GM23248 (cell line): ENCODE results near the gene EMC9. TPM values are rescaled to one million over a fixed set of nuclear protein-coding genes. Genes with fewer than 3 reads are reported as not detected.

Source experiments
- DNase-seq: peaks from one replicate; pipeline ENCODE4 v3.0.0-alpha.2; 2015
- H2AFZ ChIP-seq: fragments of 200-600 bp; sonication (generic); 2 replicates; pipeline ENCODE4 v1.6.1; 2016; ENCODE audit warnings: antibody characterized with exemption
- H3F3A ChIP-seq: fragments of 200-600 bp; sonication (generic); 2 replicates; pipeline ENCODE4 v1.6.1; 2016; ENCODE audit warnings: mild to moderate bottlenecking, antibody characterized with exemption, mixed run types; ENCODE audit not compliant: insufficient read depth
- H3K27ac ChIP-seq: fragments of 200-600 bp; sonication (generic); 2 replicates; pipeline ENCODE4 v1.5.1; 2016; ENCODE audit warnings: mild to moderate bottlenecking
- H3K27me3 ChIP-seq: fragments of 200-600 bp; sonication (generic); replicated peaks from 2 replicates; pipeline ENCODE4 v1.6.1; 2016; ENCODE audit warnings: mild to moderate bottlenecking; ENCODE audit not compliant: insufficient read depth
- H3K36me3 ChIP-seq: fragments of 200-600 bp; sonication (generic); 2 replicates; pipeline ENCODE4 v1.6.1; 2016; ENCODE audit warnings: low read depth, mild to moderate bottlenecking
- H3K4me1 ChIP-seq: fragments of 200-600 bp; sonication (generic); 2 replicates; pipeline ENCODE4 v1.6.1; 2016; ENCODE audit warnings: mild to moderate bottlenecking; ENCODE audit not compliant: insufficient read depth
- H3K4me2 ChIP-seq: fragments of 200-600 bp; sonication (generic); one replicate; pipeline ENCODE4 v1.6.1; 2016; ENCODE audit warnings: mild to moderate bottlenecking; ENCODE audit not compliant: unreplicated experiment
- H3K4me3 ChIP-seq: fragments of 200-600 bp; sonication (generic); 2 replicates; pipeline ENCODE4 v1.5.1; 2016; ENCODE audit warnings: mild to moderate bottlenecking
- H3K79me2 ChIP-seq: fragments of 200-600 bp; sonication (generic); 2 replicates; pipeline ENCODE4 v1.6.1; 2016; ENCODE audit warnings: mild to moderate bottlenecking; ENCODE audit not compliant: insufficient read depth
- H3K9ac ChIP-seq: fragments of 200-600 bp; sonication (generic); 2 replicates; pipeline ENCODE4 v1.6.1; 2016; ENCODE audit warnings: mild to moderate bottlenecking
- H3K9me2 ChIP-seq: fragments of 200-600 bp; sonication (generic); 2 replicates; pipeline ENCODE4 v1.6.1; 2016; ENCODE audit warnings: mixed run types, mild to moderate bottlenecking, moderate library complexity; ENCODE audit not compliant: insufficient read depth
- H3K9me3 ChIP-seq: fragments of 200-600 bp; sonication (generic); one replicate; pipeline ENCODE4 v1.6.1; 2017; ENCODE audit warnings: low read depth
- H4K20me1 ChIP-seq: fragments of 200-600 bp; sonication (generic); 2 replicates; pipeline ENCODE4 v1.6.0; 2016; ENCODE audit not compliant: insufficient read depth
- EZH2 ChIP-seq: fragments of 200-600 bp; sonication (generic); IDR thresholded peaks from 2 replicates; pipeline ENCODE4 v1.6.1; 2018; ENCODE audit warnings: antibody characterized with exemption, mild to moderate bottlenecking; ENCODE audit not compliant: insufficient read depth, poor library complexity, severe bottlenecking
- EZH2phosphoT487 ChIP-seq: fragments of 200-600 bp; sonication (generic); IDR thresholded peaks from 2 replicates; pipeline ENCODE4 v1.6.1; 2018; ENCODE audit warnings: antibody characterized with exemption, moderate library complexity, mild to moderate bottlenecking, low read depth; ENCODE audit not compliant: insufficient read depth
- WGBS, 2 experiments: methylation state at CpG; one replicate each; pipeline ENCODE4 v1.1.6; 2015 to 2017; ENCODE audit warnings: low lambda C conversion rate in 2 of 2, low coverage in 1 of 2; ENCODE audit errors: missing lambda C conversion rate in 2 of 2; 5-methylcytosine and 5-hydroxymethylcytosine counted together
- in situ Hi-C: fragments of 300-500 bp; cut with MboI; formaldehyde crosslinking; loops from 2 replicates; pipeline ENCODE4 v1.15.0; 2020
- polyA plus RNA-seq: library from polyadenylated mRNA; unstranded; fragments of >200 nt; fragmentation: Nextera tagmentation; extraction: Ambion mirVana; gene quantifications from 2 replicates; pipeline ENCODE4 v1.2.1, GENCODE V29; 2016
- total RNA-seq: library from RNA; depleted of rRNA; stranded (reverse); fragments of >200 nt; shearing (Covaris generic); gene quantifications from 2 replicates; pipeline ENCODE4 v1.2.3, GENCODE V29; 2014

EMC9 gene
- total and polyA plus RNA-seq, 2 experiments from 2014 or later: 22.9 to 27.4 TPM

DNA sequence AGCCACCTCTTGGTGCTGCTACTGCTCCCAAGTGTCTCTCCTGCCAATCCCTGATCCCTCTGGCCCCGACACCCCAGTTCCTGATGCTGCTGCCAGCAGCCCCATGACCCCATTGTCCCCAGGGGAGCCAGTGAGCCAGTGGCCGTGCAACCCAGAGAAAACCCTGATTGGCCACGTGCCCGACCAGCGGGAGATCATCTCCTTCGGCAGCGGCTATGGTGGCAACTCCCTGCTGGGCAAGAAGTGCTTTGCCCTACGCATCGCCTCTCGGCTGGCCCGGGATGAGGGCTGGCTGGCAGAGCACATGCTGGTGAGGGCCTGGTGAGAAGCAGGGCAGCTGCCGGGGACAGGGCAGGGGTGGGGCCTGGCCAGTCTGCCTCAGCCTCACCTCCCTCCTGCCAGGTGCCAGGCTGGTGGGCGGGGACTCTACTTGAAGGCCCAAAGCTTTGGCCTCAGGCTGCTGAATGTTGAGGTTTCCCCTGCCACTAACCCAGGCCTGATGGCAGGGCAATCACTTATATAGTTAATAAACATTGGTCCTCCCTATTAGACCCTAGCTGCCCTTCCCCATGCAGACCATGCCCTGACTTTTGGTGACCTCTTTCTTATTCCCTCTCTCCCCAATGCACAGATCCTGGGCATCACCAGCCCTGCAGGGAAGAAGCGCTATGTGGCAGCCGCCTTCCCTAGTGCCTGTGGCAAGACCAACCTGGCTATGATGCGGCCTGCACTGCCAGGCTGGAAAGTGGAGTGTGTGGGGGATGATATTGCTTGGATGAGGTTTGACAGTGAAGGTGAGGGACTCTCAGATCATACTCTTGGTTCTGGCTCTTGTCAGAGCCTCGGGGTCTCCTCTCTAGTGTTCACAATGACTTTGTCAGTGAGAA lies 42.2 kb downstream of the EMC9 start:
- Histone ChIP-seq H3K4me1 (peaks cover 7% of the 10 kb centered on the region), H4K20me1 (no peaks in the 10 kb centered on the region), H3F3A (peaks cover 11% of the 10 kb centered on the region), H3K4me2 (no peak overlapping the region), H3K4me3 (no peak overlapping the region), H3K27ac (no peak overlapping the region), H3K36me3 (peaks cover 55% of the 10 kb centered on the region; the same call in 1 of the 2 replicates), H3K9me3 (no peaks in the 10 kb centered on the region), H3K79me2 (peaks cover 30% of the 10 kb centered on the region), H3K9me2 (no peaks in the 10 kb centered on the region), H3K27me3 (no peaks in the 10 kb centered on the region), H3K9ac (no peak overlapping the region), H2AFZ (no peak overlapping the region)
- in situ Hi-C loops: no loop called here
- 90 to 94% methylated on average over 15 to 17 of the region's 17 CpGs for WGBS, 2 experiments
- no peak for DNase-seq
- TF ChIP-seq EZH2 (no peak), EZH2phosphoT487 (no peak)

- WGBS, 2 experiments: 90 to 94% methylated on average over 16 of the region's 16 CpGs
These were observed 43.0 kb downstream of the EMC9 start for GRCh38 chr14:24098229-24098926.

DNA sequence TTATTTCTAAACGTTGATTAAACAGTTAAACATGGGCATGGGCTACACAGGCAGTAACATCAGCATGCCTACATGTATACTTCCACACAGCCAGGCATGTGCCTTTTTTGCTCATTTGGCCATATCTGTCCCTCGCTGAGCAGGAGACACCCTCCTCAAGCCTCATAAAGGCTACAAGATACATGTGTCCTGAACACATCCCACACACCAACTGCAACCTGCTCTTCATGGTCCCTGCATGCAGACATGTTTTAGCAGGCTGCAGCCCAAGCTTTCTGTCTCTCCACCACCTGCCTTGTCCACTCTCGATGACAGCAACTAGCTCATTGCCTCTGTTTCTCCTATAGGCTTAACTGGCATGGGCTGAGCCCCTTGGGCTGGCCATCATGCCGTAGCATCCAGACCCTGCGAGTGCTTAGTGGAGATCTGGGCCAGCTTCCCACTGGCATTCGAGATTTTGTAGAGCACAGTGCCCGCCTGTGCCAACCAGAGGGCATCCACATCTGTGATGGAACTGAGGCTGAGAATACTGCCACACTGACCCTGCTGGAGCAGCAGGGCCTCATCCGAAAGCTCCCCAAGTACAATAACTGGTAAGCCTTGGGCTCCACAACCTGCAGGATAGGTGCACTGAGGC lies 44.7 kb downstream of the EMC9 start:
- Histone ChIP-seq H3K4me3 (no peak overlapping the region), H3K79me2 (peaks cover 30% of the 10 kb centered on the region), H3K27ac (no peak overlapping the region), H3K4me1 (peaks cover 10% of the 10 kb centered on the region), H3K9ac (no peak overlapping the region), H3K4me2 (no peak overlapping the region), H2AFZ (no peak overlapping the region), H3K27me3 (no peaks in the 10 kb centered on the region), H4K20me1 (no peaks in the 10 kb centered on the region), H3F3A (peaks cover 12% of the 10 kb centered on the region), H3K9me3 (no peaks in the 10 kb centered on the region), H3K36me3 (peaks cover 31% of the 10 kb centered on the region; the same call in 1 of the 2 replicates), H3K9me2 (no peaks in the 10 kb centered on the region)
- 90 to 92% methylated on average over 8 of the region's 8 CpGs for WGBS, 2 experiments
- no peak for DNase-seq
- TF ChIP-seq EZH2phosphoT487 (no peak), EZH2 (no peak)
- in situ Hi-C loops: no loop called here

More at GRCh38 chr14:24098229-24098926, 43.0 kb downstream of the EMC9 start:
- H3K9me3 ChIP-seq: no peaks in the 10 kb centered on the region
- no peak overlapping the region for H2AFZ ChIP-seq
- no peak overlapping the region for H3K27ac ChIP-seq
- H3F3A ChIP-seq: peaks cover 8% of the 10 kb centered on the region
- no peak overlapping the region for H3K9ac ChIP-seq
- no peak overlapping the region for H3K4me3 ChIP-seq
- DNase-seq: no peak
- peaks cover 10% of the 10 kb centered on the region for H3K4me1 ChIP-seq
- no peaks in the 10 kb centered on the region for H4K20me1 ChIP-seq
- H3K27me3 ChIP-seq: no peaks in the 10 kb centered on the region
- in situ Hi-C loops: no loop called here
- TF ChIP-seq EZH2 (no peak), EZH2phosphoT487 (no peak)
- no peak overlapping the region for H3K4me2 ChIP-seq
- H3K79me2 ChIP-seq: peaks cover 30% of the 10 kb centered on the region
- peaks cover 47% of the 10 kb centered on the region; the same call in 1 of the 2 replicates for H3K36me3 ChIP-seq
- H3K9me2 ChIP-seq: no peaks in the 10 kb centered on the region

- Histone ChIP-seq H2AFZ (peak overlapping the region; percentile 75), H3K36me3 (peaks cover 21% of the 10 kb centered on the region; the same call in 1 of the 2 replicates), H3K4me1 (peaks cover 10% of the 10 kb centered on the region), H3F3A (peaks cover 12% of the 10 kb centered on the region), H3K79me2 (peaks cover 30% of the 10 kb centered on the region), H3K9ac (peak overlapping the region; percentile 91), H3K4me3 (peak overlapping the region; percentile 94), H4K20me1 (no peaks in the 10 kb centered on the region), H3K9me3 (no peaks in the 10 kb centered on the region), H3K9me2 (no peaks in the 10 kb centered on the region), H3K4me2 (peak overlapping the region; percentile 90), H3K27me3 (no peaks in the 10 kb centered on the region), H3K27ac (peak overlapping the region; percentile 70; the same call in 1 of the 2 replicates)
- WGBS, 2 experiments: 28 to 30% methylated on average over 12 of the region's 12 CpGs
- in situ Hi-C loops: no loop called here
- DNase-seq: peak; percentile 77
- TF ChIP-seq EZH2phosphoT487 (no peak), EZH2 (no peak)
These were observed 45.9 kb downstream of the EMC9 start for GRCh38 chr14:24095271-24096068.
